NT2/D1 (cell line): ENCODE data around the gene RCAN1.

Experiments used
- DNase-seq: peaks from one replicate; pipeline ENCODE4 v3.0.0-alpha.2; 2011; ENCODE audit warnings: low read depth, low spot score
- H3K27me3 ChIP-seq: 2 replicates; pipeline ENCODE4 v1.6.0; 2011; ENCODE audit warnings: mild to moderate bottlenecking; ENCODE audit not compliant: insufficient read length, insufficient read depth
- H3K36me3 ChIP-seq: 2 replicates; pipeline ENCODE4 v1.6.1; 2011; ENCODE audit warnings: mild to moderate bottlenecking, low read length, mixed read lengths; ENCODE audit not compliant: insufficient read depth, insufficient read length
- H3K4me1 ChIP-seq: 2 replicates; pipeline ENCODE4 v1.5.1; 2011; ENCODE audit not compliant: insufficient read depth, insufficient read length
- H3K4me3 ChIP-seq: 2 replicates; pipeline ENCODE4 v1.5.1; 2011; ENCODE audit warnings: low read depth; ENCODE audit not compliant: insufficient read length
- H3K9ac ChIP-seq: 2 replicates; pipeline ENCODE4 v1.6.0; 2011; ENCODE audit warnings: low read depth; ENCODE audit not compliant: insufficient read length
- H3K9me3 ChIP-seq: 2 replicates; pipeline ENCODE4 v1.5.1; 2011; ENCODE audit warnings: mild to moderate bottlenecking, low read length; ENCODE audit not compliant: insufficient read depth
- SUZ12 ChIP-seq: IDR thresholded peaks from 2 replicates; pipeline ENCODE4 v1.6.1; 2011; ENCODE audit not compliant: insufficient read length, insufficient read depth; ENCODE audit errors: extremely low read depth
- YY1 ChIP-seq: IDR thresholded peaks from 2 replicates; pipeline ENCODE4 v1.6.1; 2011; ENCODE audit not compliant: insufficient read length, insufficient read depth
- ZNF274 ChIP-seq: IDR thresholded peaks from 2 replicates; pipeline ENCODE4 v1.6.1; 2011; ENCODE audit warnings: mild to moderate bottlenecking, low read depth, low read length

Gene RCAN1

DNA sequence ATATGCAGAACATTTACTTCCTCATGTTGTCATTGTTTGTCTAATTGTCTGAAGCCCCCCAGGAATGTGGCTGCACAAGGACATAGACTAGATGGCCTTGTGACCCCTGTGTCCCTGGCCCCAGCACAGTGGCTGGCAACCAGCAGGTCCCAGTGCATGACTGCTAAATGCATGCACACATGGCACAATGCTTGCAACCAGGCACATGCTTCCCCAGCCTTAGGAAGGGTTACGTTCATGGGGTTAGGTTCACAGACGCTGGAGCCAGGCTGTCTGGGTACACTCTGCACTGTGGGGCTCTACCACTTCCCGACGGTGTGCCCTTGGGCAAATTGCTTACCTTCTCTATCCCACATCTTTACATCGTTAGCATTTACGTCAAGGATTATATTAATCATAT is 32.6 kb upstream of the RCAN1 start:
- peaks cover 12% of the 10 kb centered on the region for H3K9me3 ChIP-seq
- no peak for DNase-seq
- H3K9ac ChIP-seq = no peak overlapping the region
- no peaks in the 10 kb centered on the region for H3K36me3 ChIP-seq
- H3K27me3 ChIP-seq = no peaks in the 10 kb centered on the region
- H3K4me3 ChIP-seq = no peak overlapping the region
- no peak for TF ChIP-seq SUZ12
- TF ChIP-seq ZNF274 = no peak
- H3K4me1 ChIP-seq = no peaks in the 10 kb centered on the region

DNA sequence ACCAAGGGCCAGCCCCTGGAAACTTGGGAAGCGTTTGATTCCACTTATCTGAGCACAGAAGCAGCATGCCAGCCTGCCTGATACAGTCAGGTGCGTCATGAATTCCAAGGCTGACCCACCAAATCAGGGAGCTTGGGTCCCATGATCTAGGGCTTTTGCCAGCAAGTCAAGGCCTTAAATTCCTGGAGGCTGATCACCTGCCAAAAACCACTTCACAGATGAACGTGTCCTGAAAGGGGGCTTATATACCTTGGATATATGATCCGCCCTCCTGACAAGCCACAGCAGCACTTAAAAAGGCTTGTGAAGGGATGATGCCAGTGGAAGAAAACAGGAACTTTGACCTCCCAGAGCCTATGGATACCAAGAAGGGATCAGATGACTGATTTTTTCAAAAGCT is 29.9 kb upstream of the RCAN1 start:
- no peak overlapping the region for H3K9ac ChIP-seq
- H3K4me1 ChIP-seq = no peaks in the 10 kb centered on the region
- no peak for DNase-seq
- H3K4me3 ChIP-seq = no peak overlapping the region
- no peaks in the 10 kb centered on the region for H3K27me3 ChIP-seq
- no peak for TF ChIP-seq SUZ12
- TF ChIP-seq ZNF274 = no peak
- no peak for TF ChIP-seq YY1
- no peaks in the 10 kb centered on the region for H3K36me3 ChIP-seq
- no peaks in the 10 kb centered on the region for H3K9me3 ChIP-seq

DNA sequence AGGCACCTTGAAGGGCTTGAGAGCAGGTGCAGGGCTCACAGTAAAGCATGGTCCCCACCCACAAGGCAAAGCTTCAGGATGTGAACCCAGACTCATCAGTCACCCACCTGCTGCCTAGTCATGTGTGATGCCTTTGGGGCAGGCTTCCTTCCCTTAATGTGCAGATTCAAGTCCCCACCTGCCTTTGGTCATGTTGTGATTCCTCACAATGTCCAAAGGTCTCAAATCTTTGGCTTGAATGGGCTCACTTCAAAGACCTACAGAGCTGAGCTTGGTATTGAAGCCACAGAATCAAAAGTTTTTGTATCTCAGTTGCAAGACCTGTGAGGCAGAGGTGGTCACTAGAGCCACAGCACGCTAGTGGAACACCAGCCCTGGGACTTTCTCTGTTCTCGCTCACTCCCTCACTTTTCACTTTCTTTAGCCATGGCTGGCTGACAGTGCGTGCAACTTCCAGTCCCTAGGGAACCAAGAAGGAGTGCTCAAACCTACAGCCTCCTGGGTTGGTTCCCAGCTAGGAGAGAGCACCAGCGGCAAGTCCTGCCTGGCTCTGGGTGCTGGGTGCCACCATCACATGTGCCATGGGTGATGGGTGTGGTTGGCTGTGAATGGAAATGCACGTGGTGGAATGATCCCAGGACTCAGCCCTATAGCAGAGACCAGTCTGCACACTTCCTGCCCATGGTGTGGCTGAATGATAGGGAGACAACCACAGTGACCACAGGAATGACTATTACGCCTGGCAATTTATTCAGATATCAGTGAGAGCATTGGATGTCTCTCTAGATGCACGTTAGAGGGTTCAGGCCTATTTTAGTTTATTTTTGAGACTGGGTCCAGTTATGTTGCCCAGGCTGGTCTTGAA is 27.5 kb upstream of the RCAN1 start:
- no peaks in the 10 kb centered on the region for H3K4me1 ChIP-seq
- no peaks in the 10 kb centered on the region for H3K36me3 ChIP-seq
- no peak for TF ChIP-seq YY1
- TF ChIP-seq SUZ12 = no peak
- no peak for TF ChIP-seq ZNF274
- H3K9me3 ChIP-seq = no peaks in the 10 kb centered on the region
- DNase-seq = no peak
- no peak overlapping the region for H3K9ac ChIP-seq
- no peak overlapping the region for H3K4me3 ChIP-seq
- no peaks in the 10 kb centered on the region for H3K27me3 ChIP-seq

DNA sequence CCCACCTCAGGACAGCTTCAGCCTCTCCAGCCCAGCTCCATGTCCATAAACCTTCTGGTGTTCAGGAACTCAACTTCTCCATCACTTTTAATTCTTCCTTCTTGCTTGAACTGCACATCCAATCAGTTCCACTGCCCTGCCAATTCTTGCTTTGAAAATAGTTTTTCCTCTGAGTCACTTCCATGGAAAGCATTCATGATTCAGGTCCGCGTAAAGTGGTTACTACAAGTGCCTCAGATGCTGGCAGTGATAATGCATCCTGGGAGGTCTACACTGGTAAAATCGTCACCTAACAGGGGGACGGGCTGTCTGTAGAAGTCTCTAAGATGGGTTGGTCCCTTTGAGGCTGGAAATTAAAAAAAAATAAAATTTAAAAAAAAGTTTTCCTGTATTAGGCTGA is 25.9 kb upstream of the RCAN1 start:
- no peaks in the 10 kb centered on the region for H3K9me3 ChIP-seq
- H3K9ac ChIP-seq = no peak overlapping the region
- no peaks in the 10 kb centered on the region for H3K4me1 ChIP-seq
- TF ChIP-seq ZNF274 (no peak), YY1 (no peak), SUZ12 (no peak)
- H3K4me3 ChIP-seq = no peak overlapping the region
- no peaks in the 10 kb centered on the region for H3K27me3 ChIP-seq
- H3K36me3 ChIP-seq = no peaks in the 10 kb centered on the region
- no peak for DNase-seq

DNA sequence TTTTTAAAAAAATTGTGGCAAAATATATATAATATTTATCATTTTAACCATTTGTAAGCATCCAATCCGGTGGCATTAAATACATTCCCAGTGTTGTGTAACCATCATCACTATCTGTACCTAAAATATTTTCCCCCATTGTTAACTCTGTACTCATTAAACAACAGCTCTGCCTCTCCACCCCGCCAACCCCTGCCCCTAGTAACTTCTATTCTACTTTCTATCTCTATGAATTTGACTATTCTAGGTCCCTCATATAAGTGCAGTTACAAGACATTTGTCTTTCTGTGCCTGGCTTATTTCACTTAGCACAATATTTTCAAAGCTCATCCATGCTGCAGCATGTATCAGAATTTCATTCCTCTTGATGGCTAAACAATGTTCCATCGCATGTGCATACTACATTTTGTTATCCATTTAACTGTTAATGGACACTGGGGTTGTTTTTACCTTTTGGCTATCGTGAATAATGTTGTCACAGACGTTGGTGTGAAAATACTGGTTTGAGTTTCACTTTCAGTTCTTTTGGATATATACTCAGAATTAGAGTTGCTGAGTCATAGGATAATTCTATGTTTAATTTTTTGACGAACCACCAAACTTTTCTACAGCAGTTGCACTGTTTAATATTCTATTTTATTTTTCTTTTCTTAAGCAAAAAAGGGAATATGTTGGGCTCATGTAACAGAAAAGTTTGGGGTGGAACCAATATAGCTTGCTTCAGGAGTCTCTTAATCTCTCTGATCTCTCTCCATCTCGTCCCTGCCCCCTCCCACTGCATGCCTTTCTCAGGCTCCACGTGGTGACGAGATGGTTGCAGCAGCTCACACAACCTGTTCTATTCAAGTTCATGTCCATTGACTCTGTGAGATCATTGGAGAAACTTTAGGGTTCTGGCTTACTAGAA is 25.2 kb upstream of the RCAN1 start:
- no peak for DNase-seq
- no peak for TF ChIP-seq SUZ12
- TF ChIP-seq ZNF274 = no peak
- no peak for TF ChIP-seq YY1
- H3K36me3 ChIP-seq = no peaks in the 10 kb centered on the region
- no peak overlapping the region for H3K4me3 ChIP-seq
- no peaks in the 10 kb centered on the region for H3K27me3 ChIP-seq
- H3K4me1 ChIP-seq = no peaks in the 10 kb centered on the region
- H3K9me3 ChIP-seq = no peaks in the 10 kb centered on the region
- H3K9ac ChIP-seq = no peak overlapping the region

DNA sequence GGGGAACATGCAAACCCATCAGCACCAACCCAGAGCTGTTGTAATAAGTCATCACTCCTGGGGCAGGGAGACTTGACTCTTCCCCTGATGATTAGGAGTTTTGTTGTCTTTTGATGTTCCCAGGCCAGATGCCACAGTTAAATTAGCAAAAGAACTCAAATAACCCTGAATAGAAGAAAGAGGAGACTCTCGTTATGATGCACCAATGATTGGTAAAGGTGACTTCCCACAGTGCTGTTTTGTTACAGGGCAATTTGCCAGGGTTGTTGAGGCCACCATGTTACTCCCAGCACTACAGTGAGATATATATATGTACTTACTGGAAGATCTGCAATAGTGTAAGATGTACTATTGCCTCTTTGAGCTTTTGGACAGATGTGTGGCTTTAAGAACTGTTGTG is 24.3 kb upstream of the RCAN1 start:
- no peaks in the 10 kb centered on the region for H3K9me3 ChIP-seq
- no peaks in the 10 kb centered on the region for H3K36me3 ChIP-seq
- no peak overlapping the region for H3K9ac ChIP-seq
- TF ChIP-seq YY1 (no peak), SUZ12 (no peak), ZNF274 (no peak)
- H3K27me3 ChIP-seq = no peaks in the 10 kb centered on the region
- H3K4me1 ChIP-seq = no peaks in the 10 kb centered on the region
- DNase-seq = no peak
- H3K4me3 ChIP-seq = no peak overlapping the region

DNA sequence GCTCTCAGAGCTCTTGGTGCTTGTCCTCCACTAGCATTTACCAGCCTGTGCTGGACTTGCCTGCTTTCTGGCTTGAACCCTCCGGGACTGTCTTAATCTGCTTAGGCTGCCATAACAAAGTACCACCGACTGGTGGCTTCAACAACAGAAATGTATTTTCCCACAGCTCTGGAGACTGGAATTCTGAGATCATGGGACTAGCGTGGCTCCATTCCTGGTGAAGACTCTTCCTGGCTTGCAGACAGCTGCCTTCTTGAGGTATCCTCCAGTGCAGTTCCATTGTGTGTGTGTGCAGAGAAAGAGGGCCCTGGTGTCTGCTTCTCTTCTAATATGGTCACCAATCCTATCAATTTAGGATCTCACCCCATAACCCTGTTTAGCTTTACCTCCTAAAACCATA is 22.0 kb upstream of the RCAN1 start:
- TF ChIP-seq YY1 (no peak), SUZ12 (no peak), ZNF274 (no peak)
- DNase-seq = no peak
- Histone ChIP-seq H3K9me3 (no peaks in the 10 kb centered on the region), H3K27me3 (no peaks in the 10 kb centered on the region), H3K4me1 (no peaks in the 10 kb centered on the region), H3K36me3 (no peaks in the 10 kb centered on the region), H3K4me3 (no peak overlapping the region), H3K9ac (no peak overlapping the region)
